NCI-H2196 (cell line): ENCODE results near the gene PSMC5.
"Not testable (repeated sequence)": the region's sequence is repeated elsewhere in the genome, so short reads cannot be mapped to it uniquely, and the experiment has no call there.

Experiments
- DNase-seq: peaks from one replicate; lab custom pipeline; 2025; ENCODE audit not compliant: unreplicated experiment; lab: John Stamatoyannopoulos, UW

Gene PSMC5

DNA sequence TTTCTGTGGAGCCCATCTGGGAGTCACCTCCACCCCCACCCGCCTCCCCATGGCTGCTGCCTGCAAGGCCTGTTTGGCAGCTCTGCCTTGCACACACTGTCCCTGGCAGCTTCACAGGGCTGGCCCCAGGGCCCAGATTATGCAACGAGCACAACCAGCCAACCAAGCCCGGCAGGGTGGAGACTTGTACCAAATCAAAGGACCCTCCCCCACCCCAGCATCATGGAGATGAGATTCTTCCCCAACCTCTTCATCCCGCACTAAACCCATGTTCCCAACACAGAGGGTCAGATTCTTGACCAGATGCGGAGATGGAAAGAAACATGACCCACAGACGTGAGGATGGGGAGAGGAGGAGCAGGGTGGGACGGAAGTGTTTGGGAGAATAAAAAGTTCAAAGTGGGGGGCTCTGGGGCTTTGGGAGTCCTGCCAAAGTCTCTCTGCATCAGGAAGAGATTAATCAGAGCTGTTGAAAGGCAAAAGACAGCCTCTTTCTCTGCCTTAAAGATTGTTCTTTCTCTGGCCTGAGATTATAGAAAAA lies 11.5 kb downstream of the PSMC5 start:
- peak; percentile 70 for DNase-seq

DNA sequence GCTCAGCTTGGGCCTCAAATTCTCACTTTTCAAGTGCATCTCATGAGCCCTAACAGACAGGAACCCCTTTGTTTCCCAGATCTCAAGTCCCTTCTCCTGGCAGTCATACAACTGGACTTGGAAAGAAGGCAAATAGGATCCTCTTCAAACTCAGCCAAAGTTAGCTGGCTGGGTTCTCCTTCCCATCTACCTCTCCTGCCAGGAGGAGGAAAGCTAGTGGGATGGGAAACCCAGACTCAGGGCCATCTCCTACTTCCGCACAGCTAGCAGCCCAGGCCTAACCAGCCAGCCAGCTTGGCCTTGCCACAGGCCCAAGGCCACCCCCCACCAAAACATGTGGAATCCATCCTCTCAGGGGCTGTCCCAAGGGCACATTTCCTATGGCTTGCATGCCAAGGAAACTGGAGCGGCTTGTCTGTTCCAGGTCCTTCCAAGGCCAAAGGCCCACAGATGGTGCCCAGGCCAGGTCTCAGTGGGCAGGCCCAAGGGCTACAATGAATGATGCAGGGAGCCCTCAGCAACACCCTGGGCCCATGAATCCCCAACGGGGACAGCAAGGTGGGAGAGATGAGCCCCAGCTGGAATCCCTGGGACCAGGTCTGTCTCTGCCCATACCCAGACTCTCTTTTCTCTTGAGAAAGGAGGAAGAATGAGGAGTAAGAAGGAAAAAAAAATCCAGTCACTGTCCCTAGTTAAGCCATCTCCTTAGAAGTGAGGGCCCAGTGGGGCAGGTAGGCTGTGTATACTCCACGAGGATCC lies 13.5 kb downstream of the PSMC5 start:
- DNase-seq = peak; percentile 14

DNA sequence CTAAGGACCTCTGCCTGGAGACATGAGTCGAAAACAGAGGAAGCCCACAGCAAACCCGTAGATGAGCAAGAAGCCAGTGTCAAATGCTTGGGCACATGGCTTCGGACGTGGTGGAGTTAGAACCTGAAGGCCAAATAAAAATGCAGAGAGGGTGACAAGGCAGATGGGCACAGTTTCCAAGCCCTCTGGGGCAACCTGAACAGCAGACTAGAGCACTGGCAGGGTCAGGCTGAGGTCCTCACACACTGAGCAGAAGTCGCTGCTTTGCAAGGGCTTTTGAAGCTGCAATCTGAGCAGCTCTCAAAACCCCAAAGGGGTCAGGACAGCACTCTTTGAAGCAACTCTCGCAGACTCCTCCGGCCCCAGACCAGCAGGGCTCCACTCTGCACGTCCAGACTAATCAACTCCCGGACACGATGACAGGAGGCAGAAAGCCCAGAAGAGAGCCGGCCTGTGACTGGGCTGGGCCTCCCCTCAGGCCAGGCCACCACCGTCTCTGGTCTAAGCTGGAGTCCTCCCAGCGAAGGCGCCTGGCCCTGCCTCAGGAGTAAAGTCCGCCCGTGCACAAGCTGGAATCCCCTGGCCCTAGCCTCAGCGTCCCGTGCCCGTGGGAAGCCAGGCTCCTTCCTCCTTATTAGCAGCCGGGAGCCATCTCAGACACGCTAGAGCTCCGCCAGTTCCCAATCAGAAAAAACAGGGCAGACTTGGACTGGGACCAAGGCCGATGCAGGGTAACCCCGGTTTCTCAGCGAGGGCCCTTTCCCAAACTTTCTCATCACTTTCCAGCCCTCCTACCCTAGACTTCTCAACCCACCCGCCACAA lies 14.3 kb downstream of the PSMC5 start:
- DNase-seq = no peak

DNA sequence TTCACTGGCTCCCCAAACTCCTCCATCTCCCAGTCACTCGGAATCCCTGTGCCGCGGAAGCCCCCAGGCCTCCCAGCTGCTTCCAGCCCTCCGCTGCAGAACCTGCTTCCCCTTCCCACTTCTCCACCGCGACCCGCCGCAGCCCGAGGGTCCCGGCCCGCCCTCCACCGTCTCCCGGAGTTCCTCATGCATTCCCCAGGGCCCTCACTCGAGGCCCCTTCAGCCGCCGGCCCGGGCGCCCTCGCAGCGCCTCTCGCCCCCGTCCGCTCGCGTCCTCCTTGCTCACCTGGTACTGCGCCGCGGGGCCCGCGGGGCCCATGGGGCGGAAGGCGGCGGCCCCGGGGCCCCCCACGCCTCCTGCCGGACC lies 14.9 kb downstream of the PSMC5 start:
- DNase-seq = no peak

DNA sequence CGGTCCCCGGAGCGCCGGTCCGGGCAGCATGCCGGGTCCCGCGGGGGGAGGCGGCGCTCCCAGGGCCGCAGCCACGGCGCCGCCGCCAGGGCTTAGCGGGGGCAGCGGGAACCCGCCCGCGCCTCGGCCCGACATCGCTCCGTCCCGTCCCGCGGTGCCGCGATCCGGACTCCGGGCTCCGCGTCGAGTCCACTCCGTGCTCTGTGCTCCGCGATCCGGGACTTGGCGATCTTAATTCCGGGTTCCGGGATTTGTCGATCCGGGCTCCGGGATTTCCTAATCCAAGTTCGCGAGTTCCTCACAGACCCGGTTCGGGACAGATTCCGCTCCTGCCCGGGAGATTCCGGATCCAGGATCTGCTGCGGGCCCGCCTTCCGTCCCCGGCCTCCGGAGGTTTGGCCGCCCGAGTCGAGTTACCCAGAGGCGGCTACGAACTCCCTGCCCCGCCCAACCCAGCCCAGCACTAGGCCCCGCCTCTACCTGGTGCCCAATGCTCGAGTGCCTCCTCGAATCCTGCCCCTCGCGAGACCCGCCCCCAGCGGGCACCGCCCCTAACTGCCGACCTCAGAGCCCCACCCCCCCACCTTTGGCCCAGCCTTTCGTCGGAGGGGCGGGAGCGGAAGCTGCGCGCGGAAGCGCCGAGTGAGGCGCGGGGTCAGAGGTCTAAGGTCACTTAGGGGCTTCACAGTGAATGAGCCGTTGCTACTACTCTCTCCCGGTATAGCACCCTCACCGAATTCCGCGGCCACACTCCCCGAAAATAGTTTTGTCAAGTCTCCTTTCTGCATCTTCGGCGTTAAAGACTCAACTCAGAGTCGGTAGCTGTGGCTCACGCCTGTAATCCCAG lies 15.5 kb downstream of the PSMC5 start, which contains the start of gene SMARCD2:
SMARCD2 (minus strand) TSS at position 146 of the 847 bp plus-strand sequence; CDS start at position 135, 11 bp downstream.
- DNase-seq = peak; percentile 100

DNA sequence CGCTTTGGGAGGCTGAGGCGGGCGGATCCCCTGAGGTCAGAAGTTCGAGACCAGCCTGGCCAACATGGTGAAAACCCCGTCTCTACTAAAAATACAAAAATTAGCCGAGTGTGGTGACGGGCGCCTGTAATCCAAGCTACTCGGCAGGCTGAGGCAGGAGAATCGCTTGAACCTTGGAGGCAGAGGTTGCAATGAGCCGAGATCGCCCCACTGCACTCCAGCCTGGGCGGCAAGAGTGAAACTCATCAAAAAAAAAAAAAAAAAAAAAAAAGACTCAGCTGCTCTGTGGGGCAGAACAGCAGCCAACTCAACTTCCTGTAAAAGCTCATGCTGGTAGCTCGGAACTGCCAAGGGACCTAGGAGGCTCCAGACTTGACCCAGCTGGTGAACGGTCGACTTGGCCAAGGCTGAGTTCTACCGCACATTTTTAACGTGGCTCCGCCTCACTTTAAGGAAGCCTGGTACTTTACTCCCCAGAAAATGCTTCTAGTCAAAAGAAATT lies 16.2 kb downstream of the PSMC5 start:
- DNase-seq = not testable (repeated sequence)

DNA sequence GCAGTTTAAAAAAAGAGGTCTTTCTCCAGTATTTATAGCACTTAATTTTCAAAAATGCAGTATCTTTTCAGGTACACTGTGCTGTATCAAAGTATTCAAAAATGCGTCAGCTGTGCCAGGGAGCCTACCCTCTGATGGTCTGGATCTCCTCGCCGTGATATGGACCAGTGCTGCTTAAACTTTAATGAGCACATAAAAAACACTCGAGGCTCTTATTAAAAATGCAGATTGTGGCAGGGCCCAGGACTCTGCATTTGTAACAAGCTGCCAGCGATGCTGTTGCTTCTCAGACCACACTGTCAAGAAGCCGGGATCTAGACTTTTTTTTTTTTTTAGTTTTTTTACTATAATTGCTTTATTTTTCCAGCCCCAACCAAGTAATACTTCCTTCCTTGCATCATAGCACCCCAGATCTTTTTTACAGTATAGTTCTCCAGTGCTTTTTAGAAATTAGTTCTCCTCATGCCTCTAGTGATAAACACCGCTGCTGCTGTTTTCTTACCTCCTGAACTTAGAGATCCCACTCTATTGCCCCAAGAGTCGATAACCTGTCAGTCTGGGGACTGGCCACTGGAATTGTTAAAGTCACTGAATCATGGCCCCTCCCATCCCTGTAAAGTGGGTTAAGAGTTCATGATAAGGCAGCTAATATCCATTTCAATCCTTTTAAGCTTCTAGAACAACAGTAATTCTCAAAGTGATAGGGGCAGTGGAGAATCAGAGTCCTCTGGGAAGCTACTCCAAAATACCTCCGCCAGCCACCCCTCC lies 16.9 kb downstream of the PSMC5 start:
- no peak for DNase-seq

DNA sequence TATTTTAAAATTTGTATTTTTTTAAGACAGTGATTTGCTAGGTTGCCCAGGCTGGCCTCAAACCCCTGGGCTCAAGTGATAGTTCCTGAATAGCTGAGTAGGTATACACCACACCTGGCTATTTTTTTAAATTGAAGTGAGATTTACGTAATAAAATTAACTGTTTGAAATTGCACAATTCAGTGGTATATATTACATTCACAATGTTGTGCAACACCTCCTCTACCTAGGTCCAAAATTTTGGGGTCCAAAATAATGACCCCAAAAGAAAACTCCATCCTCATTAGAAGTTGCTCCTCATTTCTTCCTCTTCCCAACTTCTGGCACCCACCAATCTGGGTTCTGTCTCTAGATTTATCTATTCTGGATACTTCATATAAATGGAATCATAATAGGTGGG lies 18.3 kb downstream of the PSMC5 start:
- DNase-seq = no peak

DNA sequence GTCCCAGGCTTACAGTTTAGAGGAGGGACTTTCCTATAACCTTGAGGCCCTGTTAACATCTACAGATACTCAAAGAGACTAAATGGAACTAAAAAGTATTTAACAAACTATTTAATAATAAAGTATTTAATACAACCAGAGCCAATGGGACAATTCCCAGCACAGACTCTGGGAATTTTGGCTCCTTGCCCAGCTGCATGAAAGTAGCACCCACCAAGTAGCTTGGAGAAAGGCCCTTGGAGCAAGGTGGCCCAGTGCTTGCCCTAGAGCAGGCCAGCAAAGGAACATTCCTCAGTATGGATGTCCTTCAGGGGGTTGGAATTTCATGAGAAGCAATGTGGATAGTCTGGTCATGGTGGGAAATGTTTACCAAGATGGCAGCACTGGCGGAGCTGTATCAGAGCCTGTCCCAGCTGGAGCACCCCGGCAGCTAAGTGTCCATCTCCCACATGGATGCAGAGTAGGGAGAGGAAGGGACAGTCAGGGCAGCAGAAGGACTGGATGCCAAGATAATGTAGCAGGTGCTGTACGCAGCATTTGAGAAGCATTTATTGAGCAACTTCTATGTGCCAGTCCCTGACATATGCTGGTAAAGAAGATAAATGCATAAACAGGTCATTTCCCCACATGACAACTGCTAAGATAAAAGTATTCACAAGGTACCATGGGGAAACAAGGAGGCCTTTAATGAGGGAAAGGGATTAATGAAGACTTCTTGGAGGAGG lies 20.5 kb downstream of the PSMC5 start:
- no peak for DNase-seq

DNA sequence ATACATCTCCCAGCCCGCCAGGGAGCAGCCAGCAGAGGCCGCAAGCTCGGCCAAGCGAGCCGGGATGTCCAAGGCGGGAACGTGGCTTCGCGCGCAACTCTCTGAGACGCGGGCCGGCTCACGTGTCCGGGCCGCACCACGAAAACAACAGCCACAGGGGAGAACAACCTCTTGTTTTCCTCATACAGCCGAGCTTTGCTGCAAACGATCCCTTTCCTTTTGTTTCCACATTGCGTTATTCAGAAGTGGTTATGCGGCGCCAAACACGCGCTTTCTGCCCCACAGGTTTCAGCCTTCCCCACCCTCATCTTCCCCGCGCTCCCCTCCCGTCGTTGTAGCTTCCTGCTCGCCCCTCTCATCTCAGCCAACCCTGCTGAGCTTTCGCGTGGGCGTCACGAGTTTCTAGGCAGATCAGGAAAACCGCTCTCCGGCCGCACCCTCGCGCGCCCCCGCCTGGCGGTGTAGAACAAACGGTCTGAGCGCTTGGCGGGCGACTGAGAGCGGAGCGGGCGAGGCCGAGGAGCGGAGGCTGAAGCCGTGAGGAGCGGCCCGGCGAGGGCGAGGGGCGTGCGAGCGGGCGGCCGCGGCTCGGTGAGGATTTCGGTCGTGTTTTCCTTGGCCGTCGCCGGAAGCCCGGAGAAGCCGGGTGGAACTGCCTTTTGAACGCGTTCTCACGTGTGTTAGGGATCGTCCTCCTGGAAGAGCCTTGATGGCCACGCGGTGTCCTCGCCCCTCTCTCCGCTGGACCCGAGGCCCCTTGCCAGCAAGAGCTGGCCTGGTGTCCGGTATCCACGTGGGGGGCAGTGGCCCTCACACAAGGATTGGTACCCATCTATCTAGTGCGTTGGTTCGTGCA lies 21.8 kb downstream of the PSMC5 start:
- no peak for DNase-seq

DNA sequence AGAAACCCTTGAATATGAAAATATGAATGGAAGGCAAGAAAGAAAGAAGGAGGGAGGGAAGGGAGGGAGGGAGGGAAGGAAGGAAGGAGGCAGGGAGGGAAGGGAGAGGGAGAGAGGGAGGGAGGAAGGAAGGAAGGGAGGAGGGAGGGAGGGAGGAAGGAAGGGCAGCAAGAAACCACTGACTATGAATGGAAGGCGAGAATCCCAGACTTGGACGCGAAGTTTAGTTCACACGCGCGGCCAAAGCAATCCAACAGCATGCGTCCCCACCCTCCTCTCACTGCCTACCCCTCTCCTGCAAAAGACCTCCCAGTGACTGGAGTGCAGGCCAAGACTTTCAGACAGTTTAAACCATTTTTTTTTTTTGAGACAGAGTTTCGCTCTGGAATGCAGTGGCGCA lies 23.2 kb downstream of the PSMC5 start:
- DNase-seq = no peak

DNA sequence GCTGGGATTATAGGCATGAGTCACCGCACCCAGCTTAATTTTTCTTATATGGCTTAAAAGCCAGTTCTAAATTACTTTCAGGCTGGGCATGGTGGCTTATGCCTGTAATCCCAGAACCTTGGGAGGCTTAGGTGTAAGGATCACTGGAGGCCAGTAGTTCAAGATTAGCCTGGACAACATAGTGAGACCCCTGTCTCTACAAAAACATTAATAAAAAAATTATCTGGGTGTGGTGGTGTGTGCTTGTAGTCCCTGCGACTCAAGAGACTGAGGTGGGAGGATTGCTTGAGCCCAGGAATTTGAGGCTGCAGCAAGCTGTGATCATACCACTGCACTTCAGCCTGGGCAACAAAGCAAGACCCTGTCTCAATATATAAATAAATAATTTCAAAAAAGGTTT lies 26.0 kb downstream of the PSMC5 start:
- no peak for DNase-seq

DNA sequence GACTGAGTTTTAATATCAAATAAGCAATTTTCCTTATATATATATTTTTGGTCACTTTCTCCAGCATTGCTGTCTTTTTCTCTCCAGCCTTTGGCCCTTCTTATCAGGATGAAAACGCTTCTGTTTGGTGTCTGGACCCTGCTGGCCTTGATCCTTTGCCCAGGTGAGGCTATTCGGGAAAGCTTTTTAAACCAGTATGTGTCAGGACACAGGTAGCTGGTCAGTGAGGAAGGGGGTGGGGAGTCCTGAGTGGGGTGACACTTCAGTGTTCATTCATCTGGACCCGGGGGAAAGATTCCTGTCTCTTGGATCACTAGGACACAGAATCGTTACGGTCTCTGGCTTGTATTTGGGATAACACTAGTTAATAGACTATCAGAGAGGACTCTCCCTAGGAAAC lies 27.5 kb downstream of the PSMC5 start:
- DNase-seq = no peak

DNA sequence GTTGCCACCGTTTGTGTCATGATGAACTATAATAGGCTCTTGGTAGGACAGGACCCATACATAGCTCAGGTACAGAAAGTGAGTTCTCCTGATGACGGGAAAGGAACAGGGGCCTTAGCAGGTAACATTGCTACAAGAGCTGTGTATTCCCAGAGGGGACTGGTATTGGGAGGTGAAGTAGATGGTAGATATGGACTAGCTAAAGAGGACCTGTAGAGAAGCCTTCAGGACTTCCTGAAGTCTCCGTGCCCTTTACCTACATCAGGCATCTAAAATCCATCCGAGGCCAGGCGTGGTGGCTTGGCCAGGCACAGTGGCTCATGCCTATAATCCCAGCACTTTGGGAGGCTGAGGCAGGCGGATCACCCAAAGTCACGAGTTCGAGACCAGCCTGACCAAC lies 28.0 kb downstream of the PSMC5 start:
- DNase-seq = no peak

DNA sequence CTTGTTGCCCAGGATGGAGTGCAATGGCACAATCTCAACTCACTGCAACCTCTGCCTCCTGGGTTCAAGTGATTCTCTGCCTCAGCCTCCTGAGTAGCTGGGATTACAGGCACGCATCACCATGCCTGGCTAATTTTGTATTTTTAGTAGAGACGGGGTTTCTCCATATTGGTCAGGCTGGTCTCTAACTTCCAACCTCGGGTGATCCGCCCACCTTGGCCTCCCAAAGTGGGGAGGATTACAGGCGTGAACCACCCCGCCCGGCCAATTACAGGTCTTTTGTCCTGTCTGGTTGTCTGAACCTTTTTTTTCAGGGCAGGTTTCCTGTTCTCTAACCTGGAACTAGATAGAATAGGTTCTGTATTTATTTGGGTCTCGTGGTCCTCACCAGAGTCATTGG lies 29.2 kb downstream of the PSMC5 start:
- not testable (repeated sequence) for DNase-seq

DNA sequence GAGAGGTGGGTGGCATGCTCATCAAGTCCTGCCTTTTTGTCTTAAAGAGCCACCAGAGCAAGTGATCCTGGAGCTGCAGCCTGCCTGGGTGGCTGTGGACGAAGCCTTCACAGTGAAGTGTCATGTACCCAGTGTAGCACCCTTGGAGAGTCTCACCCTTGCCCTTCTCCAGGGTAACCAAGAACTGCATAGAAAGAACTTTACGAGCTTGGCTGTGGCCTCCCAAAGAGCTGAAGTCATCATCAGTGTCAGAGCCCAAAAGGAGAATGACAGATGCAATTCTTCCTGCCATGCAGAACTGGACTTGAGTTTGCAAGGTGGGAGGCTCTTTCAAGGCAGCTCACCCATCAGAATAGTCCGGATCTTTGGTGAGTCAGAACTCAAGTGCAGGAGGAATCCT lies 32.0 kb downstream of the PSMC5 start:
- DNase-seq = no peak

DNA sequence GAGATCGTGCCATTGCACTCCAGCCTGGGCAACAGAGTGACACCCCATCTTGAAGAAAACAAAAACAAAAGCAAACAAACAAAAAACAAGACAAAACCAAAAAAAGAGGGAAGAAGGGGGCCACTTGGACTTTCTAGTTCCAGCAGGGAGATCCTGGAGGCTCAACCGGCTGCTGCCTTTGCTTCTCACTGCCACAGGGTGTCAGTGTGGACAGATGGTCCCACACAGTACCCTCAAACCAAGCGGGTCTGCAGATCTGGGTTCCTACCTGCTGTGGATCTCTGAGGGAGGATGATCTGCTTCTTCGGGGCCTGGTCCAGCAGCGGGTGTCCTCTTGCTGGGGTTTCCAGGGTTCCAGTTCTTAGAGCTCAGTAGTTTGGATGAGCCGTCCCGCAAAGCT lies 39.4 kb downstream of the PSMC5 start:
- not testable (repeated sequence) for DNase-seq

DNA sequence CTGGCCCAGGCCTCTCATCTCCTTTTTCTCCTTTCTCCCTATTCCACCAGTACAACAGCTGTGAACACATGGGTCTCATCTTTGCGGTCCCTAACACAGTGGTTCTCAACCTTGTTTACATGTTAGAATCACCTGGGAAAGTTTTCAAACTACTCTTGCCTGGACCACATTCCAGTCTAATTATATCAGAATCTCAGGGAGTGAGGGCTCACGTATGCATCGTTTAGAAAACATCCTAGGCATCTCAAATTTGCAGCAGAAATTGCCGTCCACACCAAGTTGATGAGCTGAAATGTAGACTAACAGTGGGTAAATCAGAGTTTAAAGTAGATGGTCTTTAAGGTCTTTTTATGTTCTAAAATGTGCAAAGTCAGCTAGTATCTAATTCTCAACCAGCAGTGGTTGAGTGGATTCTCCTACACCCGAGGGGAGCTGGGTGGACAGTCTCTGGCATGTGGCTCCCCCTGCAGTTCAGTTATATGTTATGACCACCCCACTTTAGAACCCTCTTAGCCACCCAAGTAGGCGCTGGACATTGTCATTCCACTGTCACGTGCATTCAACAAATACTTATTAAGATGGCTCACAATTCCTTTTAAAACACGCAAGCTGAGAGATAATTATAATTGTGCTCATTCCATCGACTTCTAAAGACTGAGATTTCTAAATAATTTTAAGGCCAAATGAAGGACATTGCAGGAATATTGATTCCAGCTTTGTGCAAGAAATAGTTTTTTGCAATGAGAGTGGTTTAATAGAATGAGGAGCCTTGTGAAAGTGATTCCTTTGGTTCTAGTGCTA lies 42.5 kb downstream of the PSMC5 start:
- not testable (repeated sequence) for DNase-seq
